ENCODE results near the gene ZNF101.

ZNF101 gene

GRCh38 chr19:19651076-19651475 is 17.6 kb upstream of the ZNF101 start:
- no peak for DNase-seq (ENCODE audit: low read depth, low spot score)

GRCh38 chr19:19652482-19653295 is 15.9 kb upstream of the ZNF101 start:
- DNase-seq (ENCODE audit: low read depth, low spot score) = no peak
- ChIA-PET CTCF (interaction anchor here (1.0 to 4.0 kb wide), 5 partner anchors 9 to 124 kb away, joined by 4 to 29 read pairs (median 5); partner anchors contain the start of genes ATP13A1, GMIP and YJEFN3), POLR2A (no interaction called here)
- TF ChIP-seq CTCF (IDR thresholded peaks at IDR 0.05; ENCODE audit: insufficient read depth, low read length, missing control alignments) = no peak
- no peak overlapping the region for H3K4me3 ChIP-seq (ENCODE audit: low read depth, low read length)

More at GRCh38 chr19:19651076-19651475, 17.6 kb upstream of the ZNF101 start:
- CTCF ChIA-PET = interaction anchor here (1.2 to 8.0 kb wide), 5 partner anchors 11 to 119 kb away, joined by 3 to 279 read pairs (median 5); partner anchors contain the start of genes ATP13A1, CILP2 and YJEFN3
- POLR2A ChIA-PET = no interaction called here
- no peak overlapping the region for H3K4me3 ChIP-seq (ENCODE audit: low read depth, low read length)
- TF ChIP-seq CTCF (IDR thresholded peaks at IDR 0.05; ENCODE audit: insufficient read depth, low read length, missing control alignments) = no peak

DNA sequence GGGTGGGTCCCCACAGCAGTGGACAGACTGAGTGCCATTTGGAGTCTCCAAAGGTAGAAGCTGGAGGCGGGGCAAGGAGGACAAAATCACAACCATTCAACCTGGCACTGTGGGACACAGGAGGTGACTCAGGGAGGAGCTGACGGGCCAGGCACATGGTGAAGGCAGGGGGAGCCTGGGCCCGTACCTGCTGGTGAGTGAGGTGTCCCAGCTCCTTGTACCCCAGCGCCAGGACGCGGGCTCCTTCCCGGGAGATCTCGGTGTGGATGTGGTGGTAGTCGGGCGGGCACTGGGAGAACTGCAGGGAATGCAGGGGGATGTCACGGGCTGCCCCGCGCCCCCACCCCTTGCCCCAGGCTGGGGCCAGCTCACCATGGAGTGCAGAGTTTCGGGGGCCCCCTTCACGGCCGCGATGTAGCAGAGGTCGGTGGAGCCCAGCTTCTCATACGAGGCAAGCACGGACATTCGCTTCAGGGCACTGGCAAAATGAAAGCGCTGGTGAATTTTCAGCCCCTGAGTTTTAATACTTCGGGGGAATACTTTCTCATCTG is 15.0 kb upstream of the ZNF101 start:
- no peak for TF ChIP-seq CTCF (IDR thresholded peaks at IDR 0.05; ENCODE audit: insufficient read depth, low read length, missing control alignments)
- ChIA-PET POLR2A (no interaction called here), CTCF (interaction anchor here (0.7 to 4.0 kb wide), 3 partner anchors 9 to 122 kb away, joined by 3 to 29 read pairs (median 26); partner anchors contain the start of gene GMIP)
- DNase-seq (ENCODE audit: low read depth, low spot score) = no peak
- no peak overlapping the region for H3K4me3 ChIP-seq (ENCODE audit: low read depth, low read length)

DNA sequence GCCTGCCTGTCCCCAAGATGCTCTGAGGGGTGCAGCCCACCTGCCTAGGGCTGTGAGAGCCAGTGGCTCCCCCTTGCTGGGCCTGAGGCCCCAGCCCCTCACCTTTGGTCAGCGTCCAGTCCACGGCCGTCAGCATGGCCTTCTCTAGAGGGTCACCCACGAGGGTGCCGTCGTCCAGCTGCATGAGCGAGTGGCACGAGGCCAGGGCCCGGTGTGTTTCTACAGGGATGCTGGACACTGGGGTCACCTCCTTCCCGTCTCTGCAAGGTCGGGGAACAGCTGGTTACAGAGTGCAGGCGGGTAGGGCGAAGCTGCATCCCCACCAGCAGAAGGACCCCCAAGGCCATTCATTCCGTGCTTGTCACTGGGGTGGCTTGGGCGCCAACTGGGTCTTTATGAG is 14.2 kb upstream of the ZNF101 start:
- CTCF ChIA-PET = interaction anchor here (2.4 to 4.0 kb wide), 2 partner anchors 10 to 123 kb away, joined by 9 to 26 read pairs; partner anchors contain the start of gene GMIP
- no peak for DNase-seq (ENCODE audit: low read depth, low spot score)
- POLR2A ChIA-PET = no interaction called here
- no peak overlapping the region for H3K4me3 ChIP-seq (ENCODE audit: low read depth, low read length)
- no peak for TF ChIP-seq CTCF (IDR thresholded peaks at IDR 0.05; ENCODE audit: insufficient read depth, low read length, missing control alignments)

DNA sequence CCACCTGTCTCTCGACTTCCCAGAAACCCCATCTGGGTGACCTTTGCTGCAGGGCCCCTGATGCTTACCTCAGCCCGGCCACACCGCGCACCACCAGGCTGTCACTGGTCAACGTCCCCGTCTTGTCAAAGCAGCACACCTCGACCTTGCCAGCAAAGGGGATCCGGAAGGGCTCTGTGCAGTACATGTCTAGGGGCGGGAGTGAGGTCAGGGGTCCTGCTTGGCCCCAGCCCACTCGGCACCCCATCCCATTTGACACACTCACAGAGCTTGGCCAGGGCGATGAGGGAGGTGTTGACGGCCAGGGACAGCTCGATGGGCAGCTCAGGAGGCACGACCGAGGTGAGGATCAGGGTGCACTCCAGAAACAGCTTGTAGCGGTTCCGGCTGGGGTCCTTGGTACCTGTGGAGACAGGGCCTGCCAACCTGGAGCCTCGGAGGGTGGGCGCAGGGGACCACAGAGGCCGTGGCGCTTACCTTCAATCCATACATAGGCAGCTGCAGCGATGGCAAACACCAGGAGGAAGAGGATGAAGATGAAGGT is 13.5 kb upstream of the ZNF101 start:
- TF ChIP-seq CTCF (IDR thresholded peaks at IDR 0.05; ENCODE audit: insufficient read depth, low read length, missing control alignments) = no peak
- H3K4me3 ChIP-seq (ENCODE audit: low read depth, low read length) = no peak overlapping the region
- POLR2A ChIA-PET = no interaction called here
- no peak for DNase-seq (ENCODE audit: low read depth, low spot score)
- CTCF ChIA-PET = interaction anchor here (2.4 to 4.0 kb wide), 2 partner anchors 11 to 123 kb away, joined by 9 to 26 read pairs; partner anchors contain the start of gene GMIP
